ENCODE data around the gene SDCBP2.

SDCBP2 gene

GRCh38 chr20:1293641-1294379 is 35.1 kb downstream of the SDCBP2 start:
- no peak for DNase-seq

GRCh38 chr20:1292620-1293019 is 36.3 kb downstream of the SDCBP2 start:
- no peak for DNase-seq

DNA sequence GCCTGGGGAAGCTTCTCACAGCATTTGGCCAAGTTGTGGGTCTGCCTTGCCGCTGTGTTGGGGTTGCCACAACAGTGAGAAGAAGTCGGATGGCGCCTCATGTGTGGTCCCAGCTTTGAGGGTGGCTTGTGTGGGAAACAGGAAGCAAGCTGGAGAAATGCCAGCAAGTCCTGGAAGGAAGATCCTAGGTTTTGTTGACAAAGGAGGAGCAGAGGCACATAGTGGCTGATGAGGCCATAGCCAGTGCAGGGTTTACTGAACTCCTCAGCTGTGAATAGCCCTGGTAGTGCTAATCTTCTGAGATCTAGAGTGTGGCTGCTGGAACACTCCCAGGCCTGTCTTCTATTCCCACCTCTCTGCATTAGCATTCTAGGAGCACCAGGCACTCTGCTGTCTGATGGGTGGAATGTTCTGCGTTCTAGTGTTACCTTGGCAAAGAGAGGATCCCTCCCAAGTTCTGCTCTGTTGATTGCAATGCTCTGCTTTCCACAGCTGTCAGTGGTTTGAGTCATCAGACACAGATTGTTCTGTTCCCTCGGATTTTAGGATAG is 37.7 kb downstream of the SDCBP2 start:
- DNase-seq, result no peak

GRCh38 chr20:1287787-1288569 is 41.0 kb downstream of the SDCBP2 start:
- DNase-seq, result no peak

DNA sequence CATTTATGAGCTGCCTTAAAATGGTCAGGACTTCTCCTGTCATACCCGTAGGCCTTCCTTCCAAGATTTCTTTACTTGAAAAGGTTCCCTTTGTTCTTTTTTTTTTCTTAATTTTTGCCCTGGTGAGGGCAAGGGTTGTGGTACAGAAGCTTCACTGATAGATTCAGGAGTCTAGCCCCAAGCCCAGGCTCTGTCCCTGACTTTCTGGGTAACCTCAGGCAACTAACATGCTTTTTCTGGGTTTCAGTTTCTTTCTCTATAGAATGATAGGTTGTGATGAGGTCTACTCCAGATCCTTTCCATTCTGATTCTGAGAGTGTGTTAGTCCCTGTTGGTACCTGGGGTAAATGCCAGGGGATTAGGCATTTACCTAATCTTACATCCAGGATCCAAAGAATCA is 41.6 kb downstream of the SDCBP2 start:
- no peak for DNase-seq

DNA sequence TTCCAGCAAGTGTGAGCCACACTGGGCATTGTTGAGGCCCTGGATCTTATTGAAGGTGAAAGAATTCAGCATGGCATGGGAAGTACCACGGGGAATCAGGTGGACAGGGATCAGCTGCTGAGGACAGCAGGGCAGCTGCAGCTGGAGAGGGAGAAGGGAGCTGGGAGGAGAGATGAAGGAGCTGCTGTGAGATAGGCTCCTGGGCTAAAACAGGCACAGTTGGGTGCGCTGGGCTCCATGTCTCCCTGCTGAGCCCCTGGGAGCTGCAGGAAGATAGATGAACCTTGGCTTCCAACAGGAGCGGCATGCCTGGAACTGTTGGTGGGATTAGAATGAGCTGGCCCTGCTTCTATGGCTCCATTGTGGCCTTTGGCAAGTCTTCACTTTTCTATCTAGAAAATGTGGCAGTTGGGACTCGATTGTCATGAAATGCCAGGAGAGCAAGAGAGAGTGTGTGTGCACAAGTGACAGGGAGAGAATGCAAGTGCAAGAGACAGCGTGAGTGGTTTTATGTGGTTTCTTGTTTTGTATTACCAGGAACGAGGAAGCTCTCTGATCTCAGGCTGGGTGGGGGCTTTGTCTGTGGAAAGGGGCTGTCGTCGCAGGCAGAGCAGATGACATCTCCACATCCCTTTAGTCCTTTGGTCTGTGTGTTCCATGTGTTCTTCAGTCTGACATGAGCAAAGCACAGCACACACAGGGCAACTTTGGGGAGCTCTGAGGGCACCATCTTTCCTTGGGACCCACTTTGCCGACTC is 42.5 kb downstream of the SDCBP2 start:
- peak; percentile 23 to 38 for DNase-seq

- no peak for DNase-seq
Measured at GRCh38 chr20:1283522-1284510, 45.1 kb downstream of the SDCBP2 start.

GRCh38 chr20:1282966-1283365 is 46.0 kb downstream of the SDCBP2 start:
- no peak for DNase-seq

GRCh38 chr20:1281279-1282057 is 47.5 kb downstream of the SDCBP2 start:
- no peak for DNase-seq

- no peak for DNase-seq
Measured at GRCh38 chr20:1280195-1281102, 48.5 kb downstream of the SDCBP2 start.

- no peak for DNase-seq
Measured at GRCh38 chr20:1278993-1279392, 49.9 kb downstream of the SDCBP2 start.

DNA sequence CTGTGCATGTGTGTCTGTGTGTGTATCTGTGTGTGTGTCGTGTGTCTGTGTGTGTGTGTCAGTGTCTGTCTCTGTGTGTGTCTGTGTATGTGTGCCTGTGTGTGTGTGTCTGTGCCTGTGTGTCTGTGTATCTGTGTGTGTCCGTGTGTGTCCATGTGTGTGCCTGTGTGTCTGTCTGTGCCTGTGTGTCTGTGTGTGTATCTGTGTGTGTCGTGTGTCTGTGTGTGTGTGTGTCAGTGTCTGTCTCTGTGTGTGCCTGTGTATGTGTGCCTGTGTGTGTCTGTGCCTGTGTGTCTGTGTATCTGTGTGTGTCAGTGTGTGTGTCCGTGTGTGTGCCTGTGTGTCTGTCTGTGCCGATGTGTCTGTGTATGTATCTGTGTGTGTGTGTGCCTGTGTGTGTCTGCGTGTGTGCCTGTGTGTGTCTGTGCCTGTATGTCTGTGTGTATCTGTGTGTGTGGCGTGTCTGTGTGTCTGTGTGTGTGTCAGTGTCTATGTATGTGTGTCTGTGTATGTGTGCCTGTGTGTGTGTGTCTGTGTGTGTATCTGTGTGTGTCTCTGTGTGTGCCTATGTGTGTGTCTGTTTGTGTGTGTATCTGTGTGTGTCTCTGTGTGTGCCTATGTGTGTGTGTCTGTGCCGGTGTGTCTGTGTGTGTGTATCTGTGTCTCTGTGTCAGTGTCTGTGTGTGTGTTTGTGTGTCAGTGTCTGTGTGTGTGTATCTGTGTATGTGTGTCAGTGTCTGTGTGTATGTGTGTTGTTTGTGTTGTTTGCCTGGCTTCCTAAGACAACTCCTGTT is 51.2 kb downstream of the SDCBP2 start:
- no peak for DNase-seq

- DNase-seq, result no peak
Measured at GRCh38 chr20:1275919-1276318, 53.0 kb downstream of the SDCBP2 start.

DNA sequence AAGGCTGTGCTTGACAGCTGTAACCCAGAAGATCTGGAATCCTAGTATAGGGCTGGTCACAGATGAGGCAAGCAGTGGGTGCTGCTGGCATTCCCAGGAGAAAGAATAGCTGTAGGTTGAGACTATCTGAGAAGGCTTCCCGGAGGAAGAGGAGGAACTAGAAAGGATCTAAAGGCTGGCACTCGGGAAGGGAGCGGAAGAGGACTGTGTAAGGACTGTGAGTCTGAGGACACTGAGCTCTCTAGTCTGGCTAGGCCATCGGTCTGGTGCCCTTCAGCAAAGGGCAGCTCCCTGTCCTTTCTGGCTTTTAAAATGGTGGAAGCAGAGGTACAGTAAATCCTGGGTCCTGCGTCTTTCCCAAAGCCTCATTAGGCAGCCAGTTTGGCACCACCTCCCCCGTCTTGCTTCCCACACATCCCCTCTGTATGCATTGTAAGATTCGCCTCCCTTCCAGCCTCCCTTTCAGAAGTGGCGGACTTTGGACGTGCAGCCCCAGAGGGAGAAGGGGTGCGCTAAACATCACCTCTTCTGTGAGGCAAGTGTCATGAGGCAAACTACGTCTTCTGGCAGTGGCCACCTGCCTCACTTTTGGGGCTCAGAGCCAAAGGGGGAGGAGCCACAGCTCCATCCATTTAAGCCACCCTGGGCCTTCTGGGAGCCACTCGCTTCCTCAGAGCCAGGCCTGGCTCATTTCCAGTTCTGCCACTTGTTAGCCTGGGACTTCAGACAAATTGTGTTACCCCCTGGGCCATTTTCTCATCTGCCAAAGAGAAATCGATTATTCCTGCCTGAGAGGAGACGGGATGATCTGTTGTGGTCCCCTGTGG is 54.2 kb downstream of the SDCBP2 start:
- DNase-seq, result no peak

- no peak for DNase-seq
Measured at GRCh38 chr20:1273366-1273765, 55.6 kb downstream of the SDCBP2 start.

DNA sequence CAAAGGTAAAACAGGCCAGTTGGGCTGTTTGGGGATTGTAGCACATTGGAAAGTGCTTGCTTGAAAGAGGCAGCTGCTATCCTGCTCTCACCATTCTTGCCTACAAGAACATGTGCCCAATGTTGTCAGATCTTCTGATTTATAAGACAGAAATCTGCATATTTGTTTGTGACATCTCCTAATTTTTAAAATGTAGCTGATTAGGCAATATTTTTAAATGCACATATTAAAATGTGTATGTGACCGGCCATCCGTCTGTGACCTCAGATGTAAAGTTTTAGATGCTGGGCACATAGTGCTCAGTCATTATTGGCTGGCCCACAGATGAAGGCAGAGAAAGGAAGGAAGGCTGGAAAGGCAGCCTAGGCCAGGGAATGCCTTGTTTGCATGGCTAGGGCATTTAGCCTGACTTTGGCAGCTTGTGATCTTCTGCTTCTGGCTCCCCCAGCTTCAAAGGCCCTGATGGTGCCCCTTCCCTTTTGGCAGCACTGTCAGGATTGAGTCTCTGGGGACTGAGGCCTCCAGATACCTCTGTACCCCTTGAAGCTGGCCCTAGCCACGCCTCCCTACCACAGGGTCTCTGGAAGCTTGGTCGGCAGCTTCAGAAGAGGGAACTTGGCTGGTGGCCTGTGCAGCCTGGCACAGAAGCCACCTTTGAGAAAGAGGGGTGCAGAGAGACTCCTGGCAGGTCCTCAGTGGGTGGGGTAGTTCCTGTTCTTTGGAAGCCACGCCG is 56.4 kb downstream of the SDCBP2 start:
- DNase-seq, result no peak

- no peak for DNase-seq
Measured at GRCh38 chr20:1269850-1270249, 59.1 kb downstream of the SDCBP2 start.

- no peak for DNase-seq
Measured at GRCh38 chr20:1269235-1269634, 59.7 kb downstream of the SDCBP2 start.
